A549 (cell line): ENCODE results near the gene GRAMD1A. TPM values are rescaled to one million over a fixed set of nuclear protein-coding genes. Genes with fewer than 3 reads are reported as not detected.
"Not testable (repeated sequence)": the region's sequence is repeated elsewhere in the genome, so short reads cannot be mapped to it uniquely, and the experiment has no call there.

Experiments
- ATAC-seq, 2 experiments: fragments of 200-7000 bp in 1 of 2; fragments of >200 bp in 1 of 2; cut with Nextera tagmentation in 1 of 2; cut with Tn5 transposase in 1 of 2; 3 replicates each; pipeline versions ENCODE4 v1.8.0 to v1.9.1; 2018 to 2020; ENCODE audit warnings: mild to moderate bottlenecking in 1 of 2, moderate library complexity in 1 of 2
- CTCF ChIA-PET: fragments of 300-600 bp; sonication (Branson Sonifier 250); formaldehyde crosslinking; extraction: SDS; loops from one replicate; lab custom pipeline; 2021; ENCODE audit warnings: antibody characterized with exemption, inconsistent platforms; lab: Yijun Ruan, JAX
- POLR2A ChIA-PET: fragments of 350-600 bp; formaldehyde crosslinking; extraction: SDS; loops from one replicate; lab custom pipeline; 2021; ENCODE audit warnings: antibody characterized with exemption, inconsistent platforms; lab: Yijun Ruan, JAX
- DNase-seq, 2 experiments: peaks; one replicate each; pipeline versions ENCODE4 v3.0.0 to v3.0.0-alpha.2; 2011 to 2016; ENCODE audit warnings: low read depth in 1 of 2, low spot score in 1 of 2
- FAIRE-seq: peaks from 2 replicates; lab custom pipeline; 2011; peaks lifted over from hg19 to GRCh38; lab: Jason Lieb, UNC
- H3K27ac ChIP-seq, 2 experiments: fragments of >200 bp; sonication (Bioruptor Twin); formaldehyde crosslinking; 3 replicates each; pipeline ENCODE4 v1.5.1; 2016 to 2017
- H3K4me1 ChIP-seq: fragments of >200 bp; sonication (Bioruptor Twin); formaldehyde crosslinking; 3 replicates; pipeline ENCODE4 v1.6.1; 2016
- H3K4me2 ChIP-seq: fragments of >200 bp; sonication (Bioruptor Twin); formaldehyde crosslinking; 3 replicates; pipeline ENCODE4 v1.6.1; 2016
- H3K4me3 ChIP-seq: fragments of >200 bp; sonication (Bioruptor Twin); formaldehyde crosslinking; 3 replicates; pipeline ENCODE4 v1.5.1; 2016
- H3K9me3 ChIP-seq: fragments of >200 bp; sonication (Bioruptor Twin); formaldehyde crosslinking; 3 replicates; pipeline ENCODE4 v1.6.1; 2016
- CBX2 ChIP-seq: fragments of 200-600 bp; sonication (generic); IDR thresholded peaks from 2 replicates; pipeline ENCODE4 v1.6.1; 2016; ENCODE audit warnings: low read depth, mild to moderate bottlenecking, borderline replicate concordance
- CEBPB ChIP-seq, 2 experiments: fragments of >200 bp in 1 of 2; sonication (Bioruptor Twin) in 1 of 2; formaldehyde crosslinking in 1 of 2; IDR thresholded peaks; 2 replicates each; pipeline ENCODE4 v1.6.1; 2012 to 2016
- CHD4 ChIP-seq: fragments of 200-600 bp; sonication (generic); IDR thresholded peaks from 2 replicates; pipeline ENCODE4 v1.6.1; 2016; ENCODE audit warnings: antibody characterized with exemption, mild to moderate bottlenecking, borderline replicate concordance
- ELK1 ChIP-seq: fragments of 150-350 bp; IDR thresholded peaks from 2 replicates; pipeline ENCODE4 v1.6.1; 2014; ENCODE audit warnings: low read depth, mild to moderate bottlenecking, low read length
- EP300 ChIP-seq, 2 experiments: fragments of >200 bp; sonication (Bioruptor Twin); formaldehyde crosslinking; IDR thresholded peaks; 2 replicates in 1 of 2; 3 replicates in 1 of 2; pipeline ENCODE4 v1.6.1; 2016 to 2017
- FOSB ChIP-seq: fragments of 250-450 bp; sonication (Bioruptor Pico); IDR thresholded peaks from 2 replicates; pipeline ENCODE4 v1.5.0; 2020; ENCODE audit warnings: mild to moderate bottlenecking, moderate library complexity
- GATA3 ChIP-seq: IDR thresholded peaks from 2 replicates; pipeline ENCODE4 v1.6.1; 2012; ENCODE audit warnings: borderline replicate concordance
- HDAC2 ChIP-seq: fragments of 200-600 bp; sonication (generic); IDR thresholded peaks from 2 replicates; pipeline ENCODE4 v1.6.1; 2016
- HOXB5 ChIP-seq: fragments of 250-450 bp; sonication (Bioruptor Pico); IDR thresholded peaks from 2 replicates; pipeline ENCODE4 v1.5.0; 2020; ENCODE audit warnings: mild to moderate bottlenecking, moderate library complexity
- MAX ChIP-seq: IDR thresholded peaks from 2 replicates; pipeline ENCODE4 v1.6.1; 2012
- MAZ ChIP-seq: fragments of 150-350 bp; IDR thresholded peaks from 2 replicates; pipeline ENCODE4 v1.6.1; 2014; ENCODE audit warnings: antibody characterized with exemption, low read depth, low read length, borderline replicate concordance
- MYC ChIP-seq: IDR thresholded peaks from 2 replicates; pipeline ENCODE4 v1.6.1; 2012; ENCODE audit warnings: mild to moderate bottlenecking, inconsistent platforms, low read length, improper control_type of control experiment, borderline replicate concordance
- PHF8 ChIP-seq: fragments of 200-600 bp; sonication (generic); IDR thresholded peaks from 2 replicates; pipeline ENCODE4 v1.6.1; 2016; ENCODE audit warnings: low read depth, mild to moderate bottlenecking, antibody characterized with exemption, moderate library complexity, borderline replicate concordance
- POLR2AphosphoS2 ChIP-seq: conservative IDR thresholded peaks from 2 replicates; pipeline ENCODE4 v1.6.1; 2012; ENCODE audit warnings: low read length, improper control_type of control experiment, inconsistent platforms
- RARB ChIP-seq: fragments of 250-450 bp; sonication (Bioruptor Pico); IDR thresholded peaks from 2 replicates; pipeline ENCODE4 v1.8.0; 2021; ENCODE audit warnings: mild to moderate bottlenecking, moderate library complexity
- RNF2 ChIP-seq: fragments of 200-600 bp; sonication (generic); IDR thresholded peaks from 2 replicates; pipeline ENCODE4 v1.6.1; 2016; ENCODE audit warnings: low read depth, mild to moderate bottlenecking, antibody characterized with exemption, moderate library complexity, borderline replicate concordance
- SMC3 ChIP-seq: fragments of >200 bp; sonication (Bioruptor Twin); formaldehyde crosslinking; IDR thresholded peaks from 3 replicates; pipeline ENCODE4 v1.6.1; 2018; ENCODE audit warnings: inconsistent platforms
- SREBF2 ChIP-seq: fragments of 450-650 bp; IDR thresholded peaks from 2 replicates; pipeline ENCODE4 v1.6.1; 2014; ENCODE audit warnings: mild to moderate bottlenecking, moderate library complexity
- TFCP2L1 ChIP-seq: fragments of 250-450 bp; sonication (Bioruptor Pico); IDR thresholded peaks from 2 replicates; pipeline ENCODE4 v1.5.0; 2021; ENCODE audit warnings: mild to moderate bottlenecking
- USF2 ChIP-seq: fragments of 450-650 bp; IDR thresholded peaks from 2 replicates; pipeline ENCODE4 v1.6.1; 2014; ENCODE audit warnings: antibody characterized with exemption
- ZFP36 ChIP-seq: fragments of 450-650 bp; IDR thresholded peaks from 2 replicates; pipeline ENCODE4 v1.6.1; 2014; ENCODE audit warnings: borderline replicate concordance; ENCODE audit not compliant: partially characterized antibody
- WGBS: methylation state at CpG from one replicate; pipeline ENCODE4 v1.1.6; 2017; ENCODE audit errors: missing lambda C conversion rate; 5-methylcytosine and 5-hydroxymethylcytosine counted together
- polyA plus RNA-seq, 4 experiments: library from polyadenylated mRNA; depleted of rRNA in 3 of 4; stranded (reverse); fragments of >200 nt; fragmentation: RNase III in 1 of 4; extraction: RNeasy Plus Mini Kit Qiagen cat#74134 plus additional on column Dnase treatment in 1 of 4; gene quantifications; 2 replicates in 3 of 4; 3 replicates in 1 of 4; pipeline ENCODE4 v1.2.3, GENCODE V29; 2011 to 2017

Gene GRAMD1A
- polyA plus RNA-seq, 2 of the 4 experiments (the other 2 are of a cell fraction), result 128 to 184 TPM

- ChIA-PET CTCF (interaction anchor here (0.8 to 61.4 kb wide), 6 partner anchors 9 to 145 kb away, joined by 3 to 1860 read pairs (median 37); partner anchors contain the start of genes GRAMD1A and SCN1B), POLR2A (no interaction called here)
- ATAC-seq, result no peak
- H3K27ac ChIP-seq, result no peak overlapping the region
- no peak overlapping the region for H3K4me2 ChIP-seq
- peaks cover 28% of the 10 kb centered on the region for H3K9me3 ChIP-seq
- H3K4me3 ChIP-seq, result no peak overlapping the region
- no peak for FAIRE-seq
- DNase-seq, result no peak
- no peak for TF ChIP-seq CBX2
- no peak for TF ChIP-seq RNF2
- TF ChIP-seq FOSB (CRISPR knock-in tag), result no peak
- no peak for TF ChIP-seq HOXB5 (CRISPR knock-in tag)
- no peak for TF ChIP-seq USF2
- no peak for TF ChIP-seq ELK1
- TF ChIP-seq TFCP2L1 (CRISPR knock-in tag), result no peak
- TF ChIP-seq CHD4, result no peak
- no peak for TF ChIP-seq RARB (CRISPR knock-in tag)
- no peak for TF ChIP-seq CEBPB (IDR thresholded peaks at IDR 0.05)
- no peak for TF ChIP-seq GATA3
- no peak for TF ChIP-seq MAZ
- TF ChIP-seq EP300 (IDR thresholded peaks at IDR 0.05), result no peak
- TF ChIP-seq MAX, result no peak
- no peak for TF ChIP-seq MYC
- TF ChIP-seq, all 56 proteins: peak for 0
- peaks cover 18% of the 10 kb centered on the region for H3K4me1 ChIP-seq
- WGBS, result 72% methylated on average over 6 of the region's 6 CpGs
Observed at GRCh38 chr19:34969721-34970120, 30.4 kb upstream of the GRAMD1A start.

GRCh38 chr19:34970185-34970780 is 29.8 kb upstream of the GRAMD1A start:
- H3K4me3 ChIP-seq, DNase-seq, FAIRE-seq, H3K27ac ChIP-seq, ATAC-seq, H3K4me2 ChIP-seq, POLR2A ChIA-PET: not testable (repeated sequence)
- H3K4me1 ChIP-seq, result peaks cover 21% of the 10 kb centered on the region
- 51% methylated on average over 12 of the region's 12 CpGs for WGBS
- H3K9me3 ChIP-seq, result peaks cover 28% of the 10 kb centered on the region
- CTCF ChIA-PET, result interaction anchor here (0.7 to 61.4 kb wide), 9 partner anchors 9 to 166 kb away, joined by 3 to 1860 read pairs (median 50); partner anchors contain the start of genes GRAMD1A, LGI4, SCN1B and ZNF792

- DNase-seq (no peak), ATAC-seq (no peak), FAIRE-seq (no peak)
- peaks cover 18% of the 10 kb centered on the region for H3K4me1 ChIP-seq
- H3K4me2 ChIP-seq, result no peak overlapping the region
- POLR2A ChIA-PET, result interaction anchor here (0.9 to 2.7 kb wide), 6 partner anchors 27 to 56 kb away, joined by 3 to 13 read pairs (median 3); partner anchors contain the start of gene GRAMD1A
- H3K4me3 ChIP-seq, result no peak overlapping the region
- CTCF ChIA-PET, result interaction anchor here (0.6 to 61.4 kb wide), 43 partner anchors 9 to 332 kb away, joined by 3 to 1860 read pairs (median 6); partner anchors contain the start of genes FXYD5, GRAMD1A, LGI4 and SCN1B
- no peak for TF ChIP-seq CHD4
- TF ChIP-seq HDAC2, result no peak
- no peak for TF ChIP-seq CEBPB (IDR thresholded peaks at IDR 0.05)
- no peak for TF ChIP-seq ZFP36
- TF ChIP-seq PHF8, result no peak
- no peak for TF ChIP-seq POLR2AphosphoS2
- TF ChIP-seq SREBF2, result no peak
- no peak for TF ChIP-seq MAZ
- TF ChIP-seq SMC3, result no peak
- H3K27ac ChIP-seq, result no peak overlapping the region
- WGBS, result 59% methylated on average over 7 of the region's 7 CpGs
- peaks cover 42% of the 10 kb centered on the region for H3K9me3 ChIP-seq
Observed at GRCh38 chr19:34972163-34972705, 27.9 kb upstream of the GRAMD1A start.
